Measurements from ENCODE around the gene METTL15. TPM values are rescaled to one million over a fixed set of nuclear protein-coding genes. Genes with fewer than 3 reads are reported as not detected.
"Not testable (repeated sequence)": the region's sequence is repeated elsewhere in the genome, so short reads cannot be mapped to it uniquely, and the experiment has no call there.

METTL15 gene
- total RNA-seq, 3 donors from 2014 or later (not counting 1 experiment from before 2014, with no cell fraction given): 7.4 to 12.1 (median 9.1) TPM

GRCh38 chr11:28274216-28274615 lies 166.0 kb downstream of the METTL15 start:
- DNase-seq: no peak
- H3K9me3 Mint-ChIP-seq: no peaks in the 10 kb centered on the region
- no peak overlapping the region for H3K4me3 ChIP-seq (ENCODE audit: low read length)
- H3K27ac Mint-ChIP-seq: no peak overlapping the region
- H3K4me1 Mint-ChIP-seq: no peaks in the 10 kb centered on the region
- no peaks in the 10 kb centered on the region for H3K36me3 ChIP-seq (ENCODE audit: control insufficient read depth, insufficient read depth, low read length)
- no peaks in the 10 kb centered on the region for H3K4me1 ChIP-seq (ENCODE audit: control insufficient read depth, insufficient read depth, low read length)
- no peaks in the 10 kb centered on the region for H3K27me3 ChIP-seq (ENCODE audit: control insufficient read depth, insufficient read depth, low read length)
- no peak for TF ChIP-seq CTCF (IDR thresholded peaks at IDR 0.05)
- H3K27me3 Mint-ChIP-seq (ENCODE audit: low read depth in 2 of 2): no peaks in the 10 kb centered on the region
- H3K9me3 ChIP-seq (ENCODE audit: control insufficient read depth, insufficient read depth, low read length): no peaks in the 10 kb centered on the region
- no peaks in the 10 kb centered on the region for H3K36me3 Mint-ChIP-seq
- intact Hi-C loops (cut with micrococcal nuclease): no loop called here
- no peak for ATAC-seq
- H3K27ac ChIP-seq (ENCODE audit: low read length): no peak overlapping the region
- H3K4me3 Mint-ChIP-seq: no peak overlapping the region

GRCh38 chr11:28284196-28284595 lies 176.0 kb downstream of the METTL15 start:
- Mint-ChIP-seq H3K9me3 (no peaks in the 10 kb centered on the region), H3K27ac (no peak overlapping the region), H3K36me3 (no peaks in the 10 kb centered on the region), H3K4me1 (peaks cover 11 to 21% of the 10 kb centered on the region in 2 donors), H3K27me3 (ENCODE audit: low read depth in 2 of 2) (no peaks in the 10 kb centered on the region), H3K4me3 (no peak overlapping the region)
- no peak for TF ChIP-seq CTCF (IDR thresholded peaks at IDR 0.05)
- Histone ChIP-seq H3K27ac (ENCODE audit: low read length) (no peak overlapping the region), H3K4me3 (ENCODE audit: low read length) (no peak overlapping the region), H3K9me3 (ENCODE audit: control insufficient read depth, insufficient read depth, low read length) (no peaks in the 10 kb centered on the region), H3K36me3 (ENCODE audit: control insufficient read depth, insufficient read depth, low read length) (no peaks in the 10 kb centered on the region), H3K4me1 (ENCODE audit: control insufficient read depth, insufficient read depth, low read length) (no peaks in the 10 kb centered on the region), H3K27me3 (ENCODE audit: control insufficient read depth, insufficient read depth, low read length) (no peaks in the 10 kb centered on the region)
- DNase-seq (no peak), ATAC-seq (no peak)
- intact Hi-C loops (cut with micrococcal nuclease): no loop called here
- no CpG with 5 or more reads among the region's 1 CpG for WGBS (ENCODE audit: insufficient coverage)

- H3K4me1 ChIP-seq (ENCODE audit: control insufficient read depth, insufficient read depth, low read length): no peaks in the 10 kb centered on the region
- Mint-ChIP-seq H3K27me3 (ENCODE audit: low read depth in 2 of 2) (no peaks in the 10 kb centered on the region), H3K36me3 (no peaks in the 10 kb centered on the region), H3K4me3 (no peak overlapping the region), H3K4me1 (peaks cover 16 to 18% of the 10 kb centered on the region in 2 donors), H3K27ac (no peak overlapping the region), H3K9me3 (no peaks in the 10 kb centered on the region)
- no CpG with 5 or more reads among the region's 1 CpG for WGBS (ENCODE audit: insufficient coverage)
- H3K4me3 ChIP-seq (ENCODE audit: low read length): no peak overlapping the region
- H3K36me3 ChIP-seq (ENCODE audit: control insufficient read depth, insufficient read depth, low read length): peaks cover 2% of the 10 kb centered on the region
- intact Hi-C loops (cut with micrococcal nuclease): no loop called here
- H3K27ac ChIP-seq (ENCODE audit: low read length): no peak overlapping the region
- H3K27me3 ChIP-seq (ENCODE audit: control insufficient read depth, insufficient read depth, low read length): no peaks in the 10 kb centered on the region
- no peak for TF ChIP-seq CTCF (IDR thresholded peaks at IDR 0.05)
- DNase-seq: no peak
- no peaks in the 10 kb centered on the region for H3K9me3 ChIP-seq (ENCODE audit: control insufficient read depth, insufficient read depth, low read length)
- no peak for ATAC-seq
These were observed 181.3 kb downstream of the METTL15 start for GRCh38 chr11:28289444-28289843.

- H3K36me3 Mint-ChIP-seq; DNase-seq; ATAC-seq; H3K4me3 ChIP-seq (ENCODE audit: low read length); H3K36me3 ChIP-seq (ENCODE audit: control insufficient read depth, insufficient read depth, low read length); H3K27ac ChIP-seq (ENCODE audit: low read length); H3K27me3 ChIP-seq (ENCODE audit: control insufficient read depth, insufficient read depth, low read length); H3K4me1 ChIP-seq (ENCODE audit: control insufficient read depth, insufficient read depth, low read length); H3K4me3 Mint-ChIP-seq; H3K9me3 Mint-ChIP-seq; H3K27ac Mint-ChIP-seq; intact Hi-C loops (cut with micrococcal nuclease); H3K9me3 ChIP-seq (ENCODE audit: control insufficient read depth, insufficient read depth, low read length); H3K27me3 Mint-ChIP-seq (ENCODE audit: low read depth in 2 of 2): not testable (repeated sequence)
- H3K4me1 Mint-ChIP-seq: peaks cover 16 to 22% of the 10 kb centered on the region in 2 donors
- WGBS (ENCODE audit: insufficient coverage): 96% methylated on average over 7 of the region's 7 CpGs
These were observed 182.8 kb downstream of the METTL15 start for GRCh38 chr11:28290995-28291394.

Data from natural killer cell (primary cell).